K562 (cell line): ENCODE results near the gene CPT1C. TPM values are rescaled to one million over a fixed set of nuclear protein-coding genes. Genes with fewer than 3 reads are reported as not detected.

Experiments
- ATF7 ChIP-seq: fragments of 450-650 bp; IDR thresholded peaks from 2 replicates; pipeline ENCODE4 v1.7.1; 2014; ENCODE audit warnings: mild to moderate bottlenecking, moderate library complexity
- BRD9 ChIP-seq: fragments of 450-650 bp; IDR thresholded peaks from 2 replicates; pipeline ENCODE4 v1.6.1; 2018; ENCODE audit warnings: low read depth; ENCODE audit not compliant: partially characterized antibody
- CHCHD3 ChIP-seq: fragments of 250-450 bp; sonication (Bioruptor Pico); IDR thresholded peaks from 2 replicates; pipeline ENCODE4 v2.1.2; 2022; ENCODE audit warnings: mild to moderate bottlenecking
- HDGF ChIP-seq: fragments of 450-650 bp; IDR thresholded peaks from 2 replicates; pipeline ENCODE4 v1.6.1; 2016
- LCOR ChIP-seq: sonication (generic); formaldehyde crosslinking; IDR thresholded peaks from 2 replicates; pipeline ENCODE4 v1.8.0; 2022; ENCODE audit warnings: mild to moderate bottlenecking, missing genetic modification reagents
- MCM2 ChIP-seq: fragments of 450-650 bp; IDR thresholded peaks from 2 replicates; pipeline ENCODE4 v1.6.1; 2017; ENCODE audit warnings: low read depth, mild to moderate bottlenecking
- MCM7 ChIP-seq, 2 experiments: fragments of 450-650 bp; IDR thresholded peaks; 2 replicates each; pipeline ENCODE4 v1.6.1; 2016 to 2018
- MYC ChIP-seq, 2 experiments: fragments of 250-450 bp in 1 of 2; sonication (Bioruptor Pico) in 1 of 2; IDR thresholded peaks; 2 replicates each; pipeline versions ENCODE4 v1.5.1 to v1.6.1; 2012 to 2021; ENCODE audit warnings: low read depth in 2 of 2, borderline replicate concordance in 1 of 2, improper control_type of control experiment in 1 of 2, low read length in 1 of 2, mild to moderate bottlenecking in 1 of 2, moderate library complexity in 1 of 2
- NFE2L1 ChIP-seq: fragments of 450-650 bp; IDR thresholded peaks from 2 replicates; pipeline ENCODE4 v1.6.1; 2016; ENCODE audit warnings: missing genetic modification characterization, low read depth, mild to moderate bottlenecking, missing compliant biosample characterization, moderate library complexity, borderline replicate concordance
- NR2C2 ChIP-seq, 2 experiments: fragments of 200-800 bp in 1 of 2; sonication (Bioruptor generic) in 1 of 2; sonication (generic) in 1 of 2; formaldehyde crosslinking in 1 of 2; IDR thresholded peaks; 2 replicates each; pipeline versions ENCODE4 v1.6.1 to v1.8.0; 2016 to 2022; ENCODE audit warnings: mild to moderate bottlenecking in 1 of 2, missing compliant biosample characterization in 1 of 2, missing genetic modification characterization in 1 of 2, missing genetic modification reagents in 1 of 2
- NR4A1 ChIP-seq, 2 experiments: fragments of 250-450 bp in 1 of 2; fragments of 450-650 bp in 1 of 2; sonication (Bioruptor Pico) in 1 of 2; IDR thresholded peaks; 2 replicates each; pipeline versions ENCODE4 v1.4.0 to v1.6.1; 2016 to 2020; ENCODE audit warnings: mild to moderate bottlenecking in 2 of 2, missing compliant biosample characterization in 1 of 2, missing genetic modification characterization in 1 of 2, moderate library complexity in 1 of 2
- PCBP1 ChIP-seq: fragments of 200-400 bp; formaldehyde crosslinking; IDR thresholded peaks from 2 replicates; pipeline ENCODE4 v1.6.1; 2018; ENCODE audit warnings: mild to moderate bottlenecking, low read depth, low read length; ENCODE audit not compliant: poor library complexity, severe bottlenecking
- PTBP1 ChIP-seq: fragments of 200-400 bp; formaldehyde crosslinking; IDR thresholded peaks from 2 replicates; pipeline ENCODE4 v1.6.1; 2017; ENCODE audit warnings: low read depth, low read length
- RB1 ChIP-seq: fragments of 450-650 bp; IDR thresholded peaks from 2 replicates; pipeline ENCODE4 v1.6.1; 2017; ENCODE audit warnings: low read depth, mild to moderate bottlenecking
- RBFOX2 ChIP-seq: fragments of 200-400 bp; formaldehyde crosslinking; IDR thresholded peaks from 2 replicates; pipeline ENCODE4 v1.6.1; 2017; ENCODE audit warnings: low read depth, mild to moderate bottlenecking, low read length, moderate library complexity
- SLC30A9 ChIP-seq: fragments of 250-450 bp; sonication (Bioruptor Pico); IDR thresholded peaks from 2 replicates; pipeline ENCODE4 v1.8.0; 2022; ENCODE audit warnings: mild to moderate bottlenecking, moderate library complexity
- TFAM ChIP-seq: fragments of 250-450 bp; sonication (Bioruptor Pico); conservative IDR thresholded peaks from 2 replicates; pipeline ENCODE4 v1.5.0; 2021; ENCODE audit warnings: mild to moderate bottlenecking, moderate library complexity
- TRIM24 ChIP-seq, 2 experiments: fragments of 450-650 bp; IDR thresholded peaks; 2 replicates each; pipeline ENCODE4 v1.6.1; 2016
- ZNF384 ChIP-seq: IDR thresholded peaks from 2 replicates; pipeline ENCODE4 v1.6.1; 2012; ENCODE audit warnings: low read depth, low read length, improper control_type of control experiment
- ZNF644 ChIP-seq: fragments of 200-800 bp; sonication (Bioruptor generic); IDR thresholded peaks from 2 replicates; pipeline ENCODE4 v1.6.1; 2016; ENCODE audit warnings: low read depth, missing genetic modification characterization, missing compliant biosample characterization
- polyA plus RNA-seq, 8 experiments: library from polyadenylated mRNA; depleted of rRNA in 4 of 8; stranded (reverse) in 5 of 8; unstranded in 3 of 8; fragments of >200 nt; fragmentation: Nextera tagmentation in 2 of 8; fragmentation: Illumina TruSeq in 1 of 8; extraction: Ambion mirVana in 2 of 8; extraction: Trizol in 1 of 8; gene quantifications; 2 replicates each; pipeline versions ENCODE4 v1.2.1 to v1.2.3, GENCODE V29; 2011 to 2014; ENCODE audit warnings: inconsistent platforms in 1 of 8, missing spikeins in 1 of 8
- total RNA-seq, 7 experiments: library from RNA; depleted of rRNA in 6 of 7; stranded (reverse); fragments of >200 nt in 6 of 7; fragmentation: Illumina TruSeq in 2 of 7; extraction: Trizol in 2 of 7; gene quantifications; 2 replicates each; pipeline versions ENCODE4 v1.2.1 to v1.2.3, GENCODE V29; 2011 to 2021; ENCODE audit warnings: low replicate concordance in 1 of 7
- TF ChIP-seq, protein P1 (sequence below): IDR thresholded peaks from 2 replicates; pipeline ENCODE4 v1.6.1; 2016; ENCODE audit warnings: missing genetic modification characterization, missing compliant biosample characterization
- TF ChIP-seq, protein P2 (sequence below): fragments of 250-450 bp; sonication (Bioruptor Pico); IDR thresholded peaks from 2 replicates; pipeline ENCODE4 v1.8.0; 2022; ENCODE audit warnings: moderate library complexity, mild to moderate bottlenecking, inconsistent platforms
- TF ChIP-seq, protein P3 (sequence below): fragments of 250-450 bp; sonication (Bioruptor Pico); IDR thresholded peaks from 2 replicates; pipeline ENCODE4 v1.4.0; 2020; ENCODE audit warnings: borderline replicate concordance

CPT1C gene
- total and polyA plus RNA-seq, 9 of the 15 experiments (the other 6 are each of a cell fraction or from before 2014, with no cell fraction given): 1.9 to 12.3 (median 3.0) TPM

- TF ChIP-seq ATF7: peak; percentile 81; the same call in 1 of the 2 replicates
- TF ChIP-seq NR4A1 (CRISPR knock-in tag; IDR thresholded peaks at IDR 0.05): no peak
- TF ChIP-seq NR4A1 (tag; IDR thresholded peaks at IDR 0.05): peak; percentile 70; the same call in 1 of the 2 replicates
- TF ChIP-seq SLC30A9 (CRISPR knock-in tag): no peak
- TF ChIP-seq PCBP1: no peak
- no peak for TF ChIP-seq NFE2L1 (tag)
- TF ChIP-seq, protein P1, sequence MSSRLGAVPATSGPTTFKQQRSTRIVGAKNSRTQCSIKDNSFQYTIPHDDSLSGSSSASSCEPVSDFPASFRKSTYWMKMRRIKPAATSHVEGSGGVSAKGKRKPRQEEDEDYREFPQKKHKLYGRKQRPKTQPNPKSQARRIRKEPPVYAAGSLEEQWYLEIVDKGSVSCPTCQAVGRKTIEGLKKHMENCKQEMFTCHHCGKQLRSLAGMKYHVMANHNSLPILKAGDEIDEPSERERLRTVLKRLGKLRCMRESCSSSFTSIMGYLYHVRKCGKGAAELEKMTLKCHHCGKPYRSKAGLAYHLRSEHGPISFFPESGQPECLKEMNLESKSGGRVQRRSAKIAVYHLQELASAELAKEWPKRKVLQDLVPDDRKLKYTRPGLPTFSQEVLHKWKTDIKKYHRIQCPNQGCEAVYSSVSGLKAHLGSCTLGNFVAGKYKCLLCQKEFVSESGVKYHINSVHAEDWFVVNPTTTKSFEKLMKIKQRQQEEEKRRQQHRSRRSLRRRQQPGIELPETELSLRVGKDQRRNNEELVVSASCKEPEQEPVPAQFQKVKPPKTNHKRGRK (tag): no peak
- peak; percentile 50; the same call in 1 of the 2 replicates for TF ChIP-seq HDGF
- peak; percentile 75; the same call in 1 of the 2 replicates for TF ChIP-seq RB1
- TF ChIP-seq, protein P2, sequence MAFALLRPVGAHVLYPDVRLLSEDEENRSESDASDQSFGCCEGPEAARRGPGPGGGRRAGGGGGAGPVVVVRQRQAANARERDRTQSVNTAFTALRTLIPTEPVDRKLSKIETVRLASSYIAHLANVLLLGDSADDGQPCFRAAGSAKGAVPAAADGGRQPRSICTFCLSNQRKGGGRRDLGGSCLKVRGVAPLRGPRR: no peak
- TF ChIP-seq TFAM: no peak
- TF ChIP-seq MYC (IDR thresholded peaks at IDR 0.05; ENCODE audit: low read depth, low read length): peak; percentile 66
- no peak for TF ChIP-seq MYC (CRISPR knock-in tag; IDR thresholded peaks at IDR 0.05; ENCODE audit: borderline replicate concordance, low read depth)
- no peak for TF ChIP-seq MCM7 (IDR thresholded peaks at IDR 0.05)
- TF ChIP-seq RBFOX2: peak; percentile 81
- TF ChIP-seq, protein P3, sequence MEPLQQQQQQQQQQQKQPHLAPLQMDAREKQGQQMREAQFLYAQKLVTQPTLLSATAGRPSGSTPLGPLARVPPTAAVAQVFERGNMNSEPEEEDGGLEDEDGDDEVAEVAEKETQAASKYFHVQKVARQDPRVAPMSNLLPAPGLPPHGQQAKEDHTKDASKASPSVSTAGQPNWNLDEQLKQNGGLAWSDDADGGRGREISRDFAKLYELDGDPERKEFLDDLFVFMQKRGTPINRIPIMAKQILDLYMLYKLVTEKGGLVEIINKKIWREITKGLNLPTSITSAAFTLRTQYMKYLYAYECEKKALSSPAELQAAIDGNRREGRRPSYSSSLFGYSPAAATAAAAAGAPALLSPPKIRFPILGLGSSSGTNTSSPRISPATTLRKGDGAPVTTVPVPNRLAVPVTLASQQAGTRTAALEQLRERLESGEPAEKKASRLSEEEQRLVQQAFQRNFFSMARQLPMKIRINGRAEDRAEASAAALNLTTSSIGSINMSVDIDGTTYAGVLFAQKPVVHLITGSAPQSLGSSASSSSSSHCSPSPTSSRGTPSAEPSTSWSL: no peak
- no peak; the same call in 1 of the 2 replicates for TF ChIP-seq ZNF644
- no peak for TF ChIP-seq NR2C2 (CRISPR knock-in tag; IDR thresholded peaks at IDR 0.05)
- peak; percentile 67 for TF ChIP-seq NR2C2 (tag; IDR thresholded peaks at IDR 0.05)
- no peak for TF ChIP-seq TRIM24 (IDR thresholded peaks at IDR 0.05)
- TF ChIP-seq ZNF384: peak; percentile 58
- no peak for TF ChIP-seq PTBP1
- no peak for TF ChIP-seq CHCHD3 (CRISPR knock-in tag)
- 0 out of 2 replicates have a peak, but pooled peaks have one; percentile 58 for TF ChIP-seq LCOR (CRISPR knock-in tag)
- TF ChIP-seq MCM2: no peak
- TF ChIP-seq BRD9: peak; percentile 84
Observed at GRCh38 chr19:49761625-49762311, 70.9 kb downstream of the CPT1C start (continued).
